ENCODE results near the gene SEMA6A. TPM values are rescaled to one million over a fixed set of nuclear protein-coding genes. Genes with fewer than 3 reads are reported as not detected.

Gene SEMA6A
- polyA plus RNA-seq, 1 of the 3 experiments (the other 2 are of a cell fraction), result 0.18 TPM

DNA sequence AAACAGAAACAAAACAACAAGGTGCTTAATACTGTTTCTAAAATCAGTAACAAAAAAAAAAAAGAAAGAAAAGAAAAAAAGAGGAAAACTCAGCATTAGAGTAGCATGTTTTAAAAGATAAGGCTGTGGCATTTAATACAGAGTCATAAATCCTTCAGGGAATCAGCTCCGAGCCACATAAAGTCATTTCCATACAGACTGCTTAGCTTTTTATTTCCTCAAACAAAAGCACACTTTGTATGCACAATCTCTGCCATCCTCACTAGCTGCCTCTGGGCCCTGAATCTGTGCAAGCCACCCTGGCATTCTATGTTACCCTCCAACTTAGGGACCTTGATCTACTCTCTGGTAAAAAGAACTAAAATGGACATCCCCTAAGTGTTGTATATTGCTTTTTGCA is 87.6 kb downstream of the SEMA6A start (continued):
- TF ChIP-seq, protein P1, sequence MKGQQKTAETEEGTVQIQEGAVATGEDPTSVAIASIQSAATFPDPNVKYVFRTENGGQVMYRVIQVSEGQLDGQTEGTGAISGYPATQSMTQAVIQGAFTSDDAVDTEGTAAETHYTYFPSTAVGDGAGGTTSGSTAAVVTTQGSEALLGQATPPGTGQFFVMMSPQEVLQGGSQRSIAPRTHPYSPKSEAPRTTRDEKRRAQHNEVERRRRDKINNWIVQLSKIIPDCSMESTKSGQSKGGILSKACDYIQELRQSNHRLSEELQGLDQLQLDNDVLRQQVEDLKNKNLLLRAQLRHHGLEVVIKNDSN (IDR thresholded peaks at IDR 0.05; ENCODE audit: borderline replicate concordance, low read depth), result no peak

DNA sequence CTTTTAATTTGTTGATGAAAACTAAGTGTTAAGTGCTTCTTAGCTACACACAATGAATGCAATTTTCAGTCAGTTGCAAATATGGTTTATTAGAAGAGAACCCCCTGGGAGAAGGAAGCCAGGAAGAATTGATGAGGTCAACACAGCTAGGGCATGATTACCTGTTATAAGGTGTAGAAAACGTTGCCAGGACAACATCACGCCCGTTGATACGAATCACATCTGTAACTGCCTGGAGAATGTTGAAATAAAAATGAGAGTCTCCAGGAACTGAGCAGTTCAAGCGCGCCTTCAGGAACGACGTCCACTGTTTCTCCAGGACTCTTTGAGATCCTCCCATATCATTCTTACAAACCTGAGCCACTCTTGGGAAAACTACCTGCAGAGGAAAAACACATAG is 88.0 kb downstream of the SEMA6A start:
- POLR2A ChIA-PET, result interaction anchor here (0.7 kb wide), 1 partner anchor 44 kb away, joined by 3 read pairs; no protein-coding TSS in a partner anchor

DNA sequence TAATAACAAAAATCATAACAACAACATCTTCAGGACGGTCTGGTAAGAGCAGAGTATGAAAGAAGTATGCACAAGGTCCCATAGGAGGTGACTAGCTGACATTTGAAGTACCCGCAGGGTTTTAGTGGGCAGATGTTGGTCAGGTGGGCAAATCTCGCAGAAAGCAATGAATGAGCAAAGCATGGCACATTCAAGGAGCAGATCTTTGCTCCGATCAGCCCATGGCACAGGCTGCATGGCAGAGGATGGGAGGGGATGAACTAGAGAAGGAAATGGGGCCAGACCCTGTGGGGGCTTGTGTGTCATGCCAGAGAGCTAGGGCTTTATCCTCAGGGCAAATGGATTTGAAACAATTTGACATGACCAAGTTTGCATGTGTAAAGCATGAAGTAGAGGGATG is 90.0 kb downstream of the SEMA6A start:
- H3K9me2 ChIP-seq, result no peaks in the 10 kb centered on the region
- H3F3A ChIP-seq (replicated peaks; ENCODE audit: insufficient read depth), result no peaks in the 10 kb centered on the region
- CTCF ChIA-PET, result interaction anchor here (1.2 kb wide), 1 partner anchor 19 kb away, joined by 3 read pairs; no protein-coding TSS in a partner anchor
- no peak for TF ChIP-seq MXI1 (IDR thresholded peaks at IDR 0.05; ENCODE audit: low read depth, low read length)
- TF ChIP-seq JUND (IDR thresholded peaks at IDR 0.05), result no peak
- TF ChIP-seq MEF2A (IDR thresholded peaks at IDR 0.05; ENCODE audit: borderline replicate concordance, low read depth), result no peak
- TF ChIP-seq TCF12 (IDR thresholded peaks at IDR 0.05), result no peak
- no peak for TF ChIP-seq NRF1 (IDR thresholded peaks at IDR 0.05; ENCODE audit: low read depth, low read length)
- no peak for TF ChIP-seq RAD21 (IDR thresholded peaks at IDR 0.05; ENCODE audit: low read length)
- TF ChIP-seq, protein P2, sequence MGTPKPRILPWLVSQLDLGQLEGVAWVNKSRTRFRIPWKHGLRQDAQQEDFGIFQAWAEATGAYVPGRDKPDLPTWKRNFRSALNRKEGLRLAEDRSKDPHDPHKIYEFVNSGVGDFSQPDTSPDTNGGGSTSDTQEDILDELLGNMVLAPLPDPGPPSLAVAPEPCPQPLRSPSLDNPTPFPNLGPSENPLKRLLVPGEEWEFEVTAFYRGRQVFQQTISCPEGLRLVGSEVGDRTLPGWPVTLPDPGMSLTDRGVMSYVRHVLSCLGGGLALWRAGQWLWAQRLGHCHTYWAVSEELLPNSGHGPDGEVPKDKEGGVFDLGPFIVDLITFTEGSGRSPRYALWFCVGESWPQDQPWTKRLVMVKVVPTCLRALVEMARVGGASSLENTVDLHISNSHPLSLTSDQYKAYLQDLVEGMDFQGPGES (IDR thresholded peaks at IDR 0.05; ENCODE audit: low read depth, low read length), result no peak
- no peak for TF ChIP-seq SIN3A (IDR thresholded peaks at IDR 0.05; ENCODE audit: borderline replicate concordance, low read depth, low read length)
- WGBS (ENCODE audit: low lambda C conversion rate), result 82% methylated on average over 4 of the region's 4 CpGs
- H3K27me3 ChIP-seq (ENCODE audit: insufficient read depth), result no peaks in the 10 kb centered on the region
- no peaks in the 10 kb centered on the region for H4K20me1 ChIP-seq (ENCODE audit: insufficient read depth)
- H2AFZ ChIP-seq (ENCODE audit: low read depth), result no peak overlapping the region
- no peaks in the 10 kb centered on the region for H3K9me3 ChIP-seq
- POLR2A ChIA-PET, result no interaction called here
- H3K4me2 ChIP-seq, result no peak overlapping the region
- no peak overlapping the region for H3K9ac ChIP-seq
- H3K4me3 ChIP-seq (ENCODE audit: low read depth in 2 of 2, low read length in 1 of 2), result no peak overlapping the region
- DNase-seq, result no peak
- H3K36me3 ChIP-seq (replicated peaks in 1 of 2; ENCODE audit: control insufficient read depth in 1 of 2, insufficient read depth in 2 of 2, low read length in 1 of 2), result no peaks in the 10 kb centered on the region
- no peaks in the 10 kb centered on the region for H3K79me2 ChIP-seq (ENCODE audit: insufficient read depth)
- H3K4me1 ChIP-seq (ENCODE audit: control insufficient read depth in 1 of 2, insufficient read depth in 2 of 2, low read depth in 1 of 2, low read length in 1 of 2), result peaks cover 0 to 2% of the 10 kb centered on the region in 2 experiments; a peak in 2 of 4 replicates
- H3K27ac ChIP-seq (ENCODE audit: low read depth in 2 of 2, low read length in 1 of 2), result no peak overlapping the region

More for the DNA sequence above, 88.0 kb downstream of the SEMA6A start:
- TF ChIP-seq TEAD4 (IDR thresholded peaks at IDR 0.05; ENCODE audit: borderline replicate concordance, insufficient read depth), result no peak
- no peak for TF ChIP-seq CHD2 (IDR thresholded peaks at IDR 0.05; ENCODE audit: low read length, partially characterized antibody)
- no peak for TF ChIP-seq SIN3A (IDR thresholded peaks at IDR 0.05; ENCODE audit: borderline replicate concordance, low read depth, low read length)
- no peak for TF ChIP-seq ELF1 (IDR thresholded peaks at IDR 0.05)
- TF ChIP-seq, protein P2 (IDR thresholded peaks at IDR 0.05; ENCODE audit: low read depth, low read length), result no peak
- no peak for TF ChIP-seq FOXM1 (IDR thresholded peaks at IDR 0.05; ENCODE audit: low read depth)
- TF ChIP-seq GABPA (IDR thresholded peaks at IDR 0.05; ENCODE audit: low read depth), result no peak
- WGBS (ENCODE audit: low lambda C conversion rate), result 79% methylated on average over 8 of the region's 8 CpGs
- Histone ChIP-seq H3K9ac (no peak overlapping the region), H3K9me2 (no peaks in the 10 kb centered on the region), H4K20me1 (ENCODE audit: insufficient read depth) (no peaks in the 10 kb centered on the region), H2AFZ (ENCODE audit: low read depth) (no peak overlapping the region), H3K36me3 (replicated peaks in 1 of 2; ENCODE audit: control insufficient read depth in 1 of 2, insufficient read depth in 2 of 2, low read length in 1 of 2) (no peaks in the 10 kb centered on the region), H3K4me3 (ENCODE audit: low read depth in 2 of 2, low read length in 1 of 2) (no peak overlapping the region), H3K9me3 (no peaks in the 10 kb centered on the region), H3K4me2 (no peak overlapping the region), H3K27me3 (ENCODE audit: insufficient read depth) (no peaks in the 10 kb centered on the region), H3K79me2 (ENCODE audit: insufficient read depth) (no peaks in the 10 kb centered on the region), H3F3A (replicated peaks; ENCODE audit: insufficient read depth) (no peaks in the 10 kb centered on the region), H3K27ac (ENCODE audit: low read depth in 2 of 2, low read length in 1 of 2) (no peak overlapping the region), H3K4me1 (ENCODE audit: control insufficient read depth in 1 of 2, insufficient read depth in 2 of 2, low read depth in 1 of 2, low read length in 1 of 2) (peaks cover 2 to 10% of the 10 kb centered on the region in 2 experiments; a peak in 3 of 4 replicates)
- DNase-seq, result no peak
- CTCF ChIA-PET, result interaction anchor here (0.8 to 1.3 kb wide), 2 partner anchors 23 to 64 kb away, joined by 3 read pairs; no protein-coding TSS in a partner anchor
